HG02970 (cell line): ENCODE measurements around the gene CERS4.
A peak's percentile ranks its signal among the peaks of the same experiment; 100 is the strongest.
"Not testable (repeated sequence)": the region's sequence is repeated elsewhere in the genome, so short reads cannot be mapped to it uniquely, and the experiment has no call there.

Experiments
- ATAC-seq: cut with Tn5 transposase; IDR thresholded peaks from one replicate; pipeline ENCODE4 v1.9.1; 2021; ENCODE audit warnings: mild to moderate bottlenecking, moderate library complexity, moderate number of reproducible peaks; ENCODE audit not compliant: unreplicated experiment, low FRiP score

CERS4 gene

DNA sequence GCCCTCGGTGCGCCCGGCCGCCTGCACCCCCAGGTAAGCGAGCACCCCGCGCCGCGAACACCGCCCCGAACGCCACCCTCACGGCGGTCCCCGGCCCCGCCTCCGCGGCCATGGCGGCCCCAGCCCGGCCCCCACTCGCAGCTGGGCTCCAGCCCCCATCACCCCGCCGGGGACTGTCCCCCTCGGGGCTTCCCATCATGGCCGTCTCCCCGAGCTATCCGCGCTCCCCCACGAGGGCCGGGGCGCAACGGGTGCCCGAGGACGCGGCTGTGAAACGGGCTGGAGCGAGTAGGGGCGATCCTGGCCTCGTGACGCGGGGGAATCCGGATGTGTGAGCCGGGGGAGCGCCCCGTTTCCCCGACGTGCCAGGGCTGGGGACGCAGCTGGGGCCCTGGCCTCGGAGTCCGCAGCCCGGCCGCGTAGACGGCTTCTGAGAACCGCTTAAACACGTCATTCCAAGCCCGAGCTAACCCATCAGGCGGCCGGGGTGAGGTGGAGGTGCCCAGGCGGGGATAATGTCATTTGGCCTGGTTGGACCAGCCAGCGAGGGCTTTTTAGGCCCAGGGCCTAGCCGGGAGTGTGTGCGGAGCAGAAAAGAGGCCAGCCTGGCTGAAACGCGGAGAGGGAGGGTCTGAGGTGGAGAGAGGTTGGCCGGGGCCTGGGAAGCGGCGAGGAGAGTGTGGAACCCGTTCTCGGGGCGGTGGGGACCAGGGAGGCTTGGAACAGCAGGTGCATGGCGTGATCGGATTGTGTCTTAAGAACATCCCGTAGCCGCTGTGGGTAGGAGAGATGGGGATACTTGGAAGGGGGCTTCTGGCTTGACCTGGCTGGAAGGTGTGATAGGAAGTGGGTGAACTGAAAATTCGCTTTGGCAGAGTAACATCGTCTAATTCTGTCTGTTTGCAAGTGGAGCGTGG, 550 bp downstream of the CERS4 start:
- peak; percentile 76 for ATAC-seq

- no peak for ATAC-seq
Observed at GRCh38 chr19:8210421-8211101, 1.4 kb downstream of the CERS4 start.

GRCh38 chr19:8212212-8212611, 3.0 kb downstream of the CERS4 start:
- ATAC-seq, result no peak

GRCh38 chr19:8212916-8213315, 3.7 kb downstream of the CERS4 start:
- no peak for ATAC-seq

DNA sequence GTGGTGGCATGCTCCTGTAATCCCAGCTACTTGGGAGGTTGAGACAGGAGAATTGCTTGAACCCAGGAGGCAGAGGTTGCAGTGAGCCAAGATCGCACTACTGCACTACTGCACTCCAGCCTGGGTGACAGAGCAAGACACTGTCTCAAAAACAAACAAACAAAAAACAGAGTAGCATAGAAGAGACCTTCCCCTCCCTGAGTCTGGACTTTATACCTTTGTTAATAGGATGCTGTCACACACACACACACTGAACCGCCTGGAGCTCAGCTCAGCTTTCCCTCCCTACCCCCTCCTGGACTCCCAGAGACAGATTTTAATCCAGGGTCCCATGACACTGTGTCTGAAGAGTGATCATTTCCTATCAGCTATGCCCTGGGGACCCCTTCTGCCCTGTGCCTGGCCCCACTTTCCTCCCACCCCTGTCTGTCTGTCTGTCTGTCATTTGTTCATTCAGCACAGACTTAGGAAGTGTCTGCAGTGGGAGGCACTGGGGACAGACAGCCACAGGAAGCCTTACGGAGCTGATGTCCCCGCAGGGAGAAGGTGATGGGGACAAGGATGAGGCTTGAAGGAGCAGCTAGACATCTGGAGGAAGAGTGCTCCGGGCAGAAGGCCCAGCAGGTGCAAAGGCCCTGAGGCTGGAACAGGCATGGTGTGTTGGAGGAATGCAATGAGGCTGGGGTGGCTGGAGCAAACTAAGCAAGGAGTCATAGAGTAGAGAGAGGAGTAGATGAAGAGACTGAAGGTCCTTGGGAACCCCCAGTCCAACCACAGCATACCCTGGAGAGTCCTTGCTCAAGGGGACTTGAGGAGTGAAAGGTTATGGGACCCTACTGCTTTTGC, 4.9 kb downstream of the CERS4 start:
- ATAC-seq, result no peak

DNA sequence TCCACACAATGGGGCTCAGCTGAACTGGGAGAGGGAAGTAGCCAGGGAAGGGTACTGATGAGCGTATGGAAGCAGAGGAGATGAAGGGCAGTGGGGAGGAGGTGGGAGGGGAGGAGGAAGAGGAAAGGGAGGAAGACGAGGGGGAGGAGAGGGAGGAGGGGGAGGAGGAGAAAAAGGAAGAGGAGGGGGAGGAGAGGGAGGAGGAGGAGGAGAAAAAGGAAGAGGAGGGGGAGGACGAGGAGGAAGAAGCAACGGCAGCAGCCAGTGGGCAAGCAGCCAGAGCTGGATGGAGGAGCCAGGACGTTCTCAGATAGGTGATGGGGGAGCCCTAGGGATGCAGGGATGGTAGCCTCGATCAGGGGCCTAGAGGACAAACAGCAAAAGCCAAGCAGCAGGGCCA, 5.6 kb downstream of the CERS4 start:
- no peak for ATAC-seq

DNA sequence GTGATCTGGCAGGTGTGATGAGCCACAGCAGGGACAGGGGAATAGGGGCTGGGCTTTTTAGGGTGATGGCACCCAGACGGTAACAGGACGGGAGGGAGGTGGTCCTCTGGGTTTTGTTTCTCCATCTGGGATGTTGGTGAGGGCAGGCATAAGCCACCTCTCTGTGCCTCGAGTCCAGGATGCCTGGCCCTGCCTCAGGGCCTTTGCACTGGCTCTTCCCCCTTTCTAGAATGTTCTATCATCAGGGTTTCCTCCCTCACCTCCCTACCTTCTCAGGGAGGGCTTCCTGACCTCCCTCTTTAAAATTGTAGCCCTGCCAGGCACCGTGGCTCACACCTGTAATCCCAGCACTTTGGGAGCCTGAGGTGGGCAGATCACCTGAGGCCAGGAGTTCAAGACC, 6.6 kb downstream of the CERS4 start:
- no peak for ATAC-seq

- no peak for ATAC-seq
Observed at GRCh38 chr19:8216357-8216756, 7.2 kb downstream of the CERS4 start.

GRCh38 chr19:8218127-8218526, 9.0 kb downstream of the CERS4 start:
- not testable (repeated sequence) for ATAC-seq

DNA sequence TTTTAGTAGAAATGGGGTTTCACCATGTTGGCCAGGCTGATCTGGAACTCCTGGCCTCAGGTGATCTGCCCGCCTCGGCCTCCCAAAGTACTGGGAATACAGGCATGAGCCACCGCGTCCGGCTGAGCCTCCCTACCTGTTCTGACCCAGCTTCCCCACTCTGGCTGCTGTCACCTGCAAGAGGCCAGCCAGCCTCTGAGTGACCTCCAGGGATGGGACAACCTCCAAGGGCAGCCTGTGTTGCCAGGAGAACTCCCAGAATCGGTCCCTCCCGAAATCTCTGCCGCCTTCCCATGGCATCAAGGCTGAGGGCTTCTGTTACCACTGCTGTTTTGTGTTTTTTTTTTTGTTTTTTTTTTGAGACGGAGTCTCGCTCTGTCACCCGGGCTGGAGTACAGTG, 11.3 kb downstream of the CERS4 start:
- no peak for ATAC-seq

- no peak for ATAC-seq
Observed at GRCh38 chr19:8221161-8221560, 12.0 kb downstream of the CERS4 start.

GRCh38 chr19:8223442-8223841, 14.3 kb downstream of the CERS4 start:
- not testable (repeated sequence) for ATAC-seq

DNA sequence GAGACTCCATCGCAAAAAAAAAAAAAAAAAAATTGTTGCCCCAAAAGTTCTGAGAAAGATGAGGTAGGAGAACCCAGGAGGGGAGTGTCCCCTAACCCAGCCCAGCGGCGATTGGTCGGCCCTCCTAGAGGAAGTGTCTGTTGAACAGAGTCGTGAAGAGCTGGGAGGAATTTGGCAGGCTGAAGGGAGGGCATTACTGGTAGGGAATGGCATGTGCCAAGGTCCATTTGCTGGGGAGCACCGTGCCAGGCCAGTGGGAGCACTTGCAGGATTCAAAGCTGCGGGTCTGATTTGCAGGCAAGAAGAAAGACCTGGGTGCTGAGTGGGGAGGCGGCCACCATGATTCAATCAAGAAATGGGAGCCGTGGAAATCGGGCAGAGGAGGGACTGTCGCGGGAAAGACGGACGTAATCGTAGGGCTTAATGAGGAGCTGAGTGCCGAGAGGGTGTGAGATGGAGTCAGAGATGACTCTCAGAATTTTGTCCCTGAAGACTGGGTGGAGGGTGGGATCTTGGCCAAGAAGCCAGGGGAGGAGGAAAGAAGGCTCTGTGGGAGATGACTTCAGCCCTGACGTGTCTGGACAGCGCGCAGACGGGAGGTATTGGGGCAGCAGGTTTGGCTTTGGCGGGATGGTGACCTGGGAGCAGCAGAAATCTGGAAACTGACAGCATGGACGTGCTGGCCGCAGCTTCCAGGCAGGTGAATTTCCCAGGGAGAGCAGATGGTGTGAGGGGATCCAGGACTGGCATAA, 15.4 kb downstream of the CERS4 start:
- ATAC-seq, result no peak

GRCh38 chr19:8231073-8231604, 22.0 kb downstream of the CERS4 start:
- ATAC-seq, result no peak

DNA sequence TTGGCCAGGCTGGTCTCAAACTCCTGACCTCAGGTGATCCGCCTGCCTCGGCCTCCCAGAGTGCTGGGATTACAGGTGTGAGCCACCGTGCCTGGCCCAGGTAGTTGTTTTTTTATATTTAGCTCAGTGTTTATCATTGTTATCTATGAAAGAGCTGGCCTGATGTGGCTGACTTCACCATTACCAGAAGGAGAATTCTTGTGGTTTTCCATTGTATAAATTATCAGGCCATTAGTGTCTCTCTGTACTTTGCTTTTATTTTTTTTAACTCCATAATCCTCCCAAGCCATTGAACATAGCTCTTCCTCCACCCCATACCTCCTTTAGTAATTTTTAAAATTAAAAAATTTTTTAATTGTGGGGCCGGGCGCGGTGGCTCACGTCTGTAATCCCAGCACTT, 24.2 kb downstream of the CERS4 start:
- no peak for ATAC-seq

DNA sequence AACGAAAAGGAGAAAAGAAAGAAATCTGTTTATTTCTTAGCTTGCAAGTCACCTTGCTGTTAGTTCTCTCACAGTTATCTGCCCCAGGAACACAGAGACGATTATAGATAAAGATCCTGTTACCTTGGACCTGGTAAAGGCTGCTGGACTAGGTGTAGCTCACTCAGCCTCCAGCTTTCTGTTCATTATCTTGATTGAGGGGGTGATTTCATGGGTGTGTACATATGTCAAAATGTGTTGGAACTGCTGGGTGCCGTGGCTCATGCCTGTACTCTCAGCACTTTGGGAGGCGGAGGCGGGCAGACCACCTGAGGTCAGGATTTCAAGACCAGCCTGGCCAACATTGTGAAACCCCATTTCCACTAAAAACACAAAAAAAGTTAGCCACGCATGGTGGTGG, 27.9 kb downstream of the CERS4 start:
- no peak for ATAC-seq

DNA sequence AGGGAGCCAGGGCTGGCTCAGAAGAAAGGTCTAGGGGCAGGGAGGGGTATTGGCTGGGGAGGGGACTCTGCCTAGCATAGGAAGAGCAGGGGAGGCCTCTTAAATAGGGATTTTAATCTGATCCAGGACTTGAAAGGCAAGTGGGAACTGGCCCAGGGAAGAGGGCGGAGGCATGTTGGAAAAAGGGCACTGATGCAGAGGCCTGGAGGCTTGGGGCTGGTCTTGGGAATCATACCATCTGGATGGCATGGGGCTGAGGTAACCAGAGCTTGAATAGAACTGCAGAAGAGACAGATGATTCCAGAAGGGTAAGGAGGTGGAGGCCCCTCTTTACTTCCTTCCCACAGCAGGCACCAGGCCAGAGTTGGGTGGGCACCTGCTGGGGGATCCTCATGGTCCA, 29.1 kb downstream of the CERS4 start:
- no peak for ATAC-seq

DNA sequence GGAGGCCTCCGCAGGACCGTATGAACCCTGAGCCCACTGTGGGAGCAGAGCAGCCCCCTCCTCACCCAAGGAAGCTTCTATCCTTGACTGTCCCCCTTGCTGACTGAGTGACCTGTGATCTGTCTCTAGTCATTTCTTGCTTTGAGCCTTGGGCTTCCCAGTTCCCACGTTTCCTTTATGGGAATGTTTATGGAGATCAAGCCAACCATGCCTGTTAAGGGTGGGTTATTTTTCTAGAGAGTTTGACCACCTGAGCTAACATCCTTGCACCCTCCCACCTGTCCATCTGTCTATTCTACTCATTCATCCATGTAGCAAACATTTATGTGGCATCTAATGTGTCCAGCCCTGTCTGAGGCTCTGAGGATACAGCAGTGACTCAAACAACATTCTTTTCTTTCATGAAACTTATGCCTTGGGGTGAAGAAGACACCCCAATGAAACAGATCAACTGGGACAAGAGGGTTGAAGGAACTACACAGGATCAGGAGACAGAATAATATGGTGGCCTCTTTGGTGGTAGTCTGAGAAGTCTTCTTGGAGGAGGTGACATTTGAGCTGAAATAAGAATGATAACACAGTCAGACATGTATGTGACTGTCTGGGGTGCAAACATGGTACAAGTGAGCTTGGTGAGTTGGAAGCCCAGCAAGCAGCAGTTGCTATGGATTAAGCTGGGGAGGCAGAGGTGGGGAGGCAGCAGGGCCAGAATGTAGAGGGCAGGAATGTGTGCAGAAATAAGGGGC, 30.5 kb downstream of the CERS4 start:
- no peak for ATAC-seq
